HG03280 (cell line): ENCODE measurements around the gene UBE2E2.

Source experiments
- ATAC-seq: cut with Tn5 transposase; IDR thresholded peaks from one replicate; pipeline ENCODE4 v1.9.1; 2021; ENCODE audit warnings: mild to moderate bottlenecking, moderate library complexity; ENCODE audit not compliant: unreplicated experiment

UBE2E2 gene

DNA sequence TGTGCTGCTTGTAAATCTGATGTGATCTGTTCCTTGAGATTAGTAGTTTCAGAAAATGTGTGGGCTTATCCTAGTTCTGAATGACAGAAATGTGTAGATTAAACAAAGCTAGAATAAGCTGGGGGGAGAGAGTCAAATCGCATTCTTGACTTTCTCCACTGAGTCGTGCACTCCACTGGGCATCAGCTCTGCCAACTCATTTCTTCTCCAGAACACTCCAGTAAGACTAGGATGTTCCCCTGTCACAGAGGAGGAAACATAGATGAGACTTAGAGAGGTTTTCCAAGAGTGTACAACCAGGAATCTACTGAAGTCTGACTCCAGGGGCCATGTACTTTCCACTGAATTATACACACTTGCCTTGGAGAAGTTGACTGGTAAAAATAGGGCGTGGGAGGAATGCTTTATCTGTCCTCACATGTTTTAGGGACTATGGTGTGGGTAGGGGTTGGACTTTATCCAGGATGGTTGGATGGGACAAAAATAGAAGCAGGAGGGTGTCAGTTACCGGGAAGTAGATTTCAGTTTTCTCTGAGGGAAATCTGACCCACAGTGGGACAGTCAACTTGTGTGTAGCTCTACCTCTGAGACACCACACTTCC, 298.2 kb downstream of the UBE2E2 start:
- no peak for ATAC-seq

DNA sequence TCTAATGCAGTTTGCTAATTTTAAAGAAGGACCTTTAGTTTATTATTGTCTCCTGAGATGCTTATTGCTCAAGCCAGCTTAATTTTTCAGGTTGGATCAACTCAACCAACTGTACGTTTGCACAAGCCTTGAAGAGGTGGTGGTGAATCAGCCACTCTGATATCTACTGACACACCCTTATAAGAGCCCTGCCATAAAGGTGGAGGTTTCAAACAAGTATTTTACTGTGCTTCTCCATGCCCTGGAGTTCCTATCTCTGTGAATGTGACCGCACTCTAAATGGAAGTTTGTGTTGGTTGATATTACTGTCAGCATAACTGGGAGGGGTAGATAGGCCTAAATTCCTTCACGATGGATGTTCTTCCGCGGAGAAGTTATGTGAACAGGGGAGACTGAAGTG, 305.3 kb downstream of the UBE2E2 start:
- ATAC-seq = no peak

DNA sequence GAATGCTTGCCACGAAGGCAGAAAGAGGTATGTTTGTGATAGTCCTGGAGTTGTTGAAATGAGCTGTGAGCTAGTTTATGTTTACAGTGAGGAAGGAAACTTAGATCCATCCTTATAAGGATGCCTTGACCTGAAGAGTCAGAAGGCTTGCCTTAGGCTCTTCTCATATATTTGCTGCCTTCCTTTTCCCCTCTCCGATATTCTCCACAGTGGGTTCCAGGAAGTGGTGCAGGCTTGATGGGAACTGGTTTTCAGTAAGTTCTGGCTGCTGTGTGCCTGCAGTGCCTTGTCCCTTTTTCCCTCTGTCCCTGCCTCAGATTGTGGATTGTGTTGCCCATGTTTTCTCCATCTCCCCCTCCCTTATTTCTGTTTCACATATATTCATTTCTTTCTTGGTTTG, 315.3 kb downstream of the UBE2E2 start:
- no peak for ATAC-seq

DNA sequence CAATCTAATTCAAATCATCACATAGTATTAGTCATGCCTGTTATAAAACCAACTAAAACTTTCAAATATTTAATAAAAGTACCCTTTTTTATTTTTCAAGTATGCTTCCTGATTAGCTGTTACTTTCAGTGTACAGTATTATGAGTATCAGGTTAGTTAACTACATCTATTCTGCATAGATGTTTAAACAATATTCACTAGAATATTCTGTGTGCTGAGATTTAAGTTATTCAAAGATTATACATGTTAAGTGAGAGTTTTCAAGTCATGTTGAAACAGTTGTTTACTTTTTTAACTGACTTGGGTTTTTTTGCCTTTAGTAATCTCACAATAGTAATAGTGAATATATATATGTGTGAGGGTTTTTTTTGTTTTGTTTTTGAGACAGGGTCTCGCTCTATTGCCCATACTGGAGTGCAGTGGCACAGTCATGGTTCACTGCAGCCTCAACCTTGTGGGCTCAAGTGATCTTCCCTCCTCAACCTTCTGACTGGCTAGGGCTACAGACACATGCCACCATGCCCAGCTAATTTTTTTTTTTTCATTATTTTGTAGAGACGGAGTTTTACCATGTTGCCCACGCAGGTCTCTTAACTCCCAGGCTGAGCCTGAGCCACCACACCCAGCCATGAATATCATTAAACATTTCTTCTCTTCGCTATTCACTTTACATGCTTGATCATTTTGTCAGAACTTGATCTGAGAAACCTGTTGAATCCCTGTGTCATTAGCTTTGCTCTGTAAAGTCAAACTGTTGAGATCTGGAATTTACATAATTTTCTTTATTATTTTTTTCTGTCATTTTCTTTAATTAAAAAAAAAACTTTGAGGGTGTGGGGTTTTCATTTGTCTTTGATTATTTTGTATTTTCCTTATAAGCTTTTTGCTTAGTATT, 316.4 kb downstream of the UBE2E2 start:
- ATAC-seq = no peak

DNA sequence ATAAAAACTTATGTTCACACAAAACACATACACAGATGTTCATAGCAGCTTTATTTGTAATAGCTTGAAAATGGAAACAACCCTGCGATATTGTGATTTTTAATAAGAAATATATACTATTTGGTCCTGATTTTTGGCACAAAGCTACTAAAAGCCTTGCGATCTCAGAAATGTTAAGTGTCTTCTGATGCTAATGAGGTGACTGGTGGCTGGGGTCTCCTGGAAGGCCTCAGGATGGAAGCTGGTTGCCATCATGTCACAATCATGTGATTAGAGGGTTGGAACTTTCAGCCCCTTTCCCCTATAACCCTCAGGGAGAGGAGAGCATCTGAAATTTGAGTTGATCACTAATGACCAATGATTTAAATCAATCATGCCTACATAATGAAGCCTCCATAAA, 324.2 kb downstream of the UBE2E2 start:
- no peak for ATAC-seq

DNA sequence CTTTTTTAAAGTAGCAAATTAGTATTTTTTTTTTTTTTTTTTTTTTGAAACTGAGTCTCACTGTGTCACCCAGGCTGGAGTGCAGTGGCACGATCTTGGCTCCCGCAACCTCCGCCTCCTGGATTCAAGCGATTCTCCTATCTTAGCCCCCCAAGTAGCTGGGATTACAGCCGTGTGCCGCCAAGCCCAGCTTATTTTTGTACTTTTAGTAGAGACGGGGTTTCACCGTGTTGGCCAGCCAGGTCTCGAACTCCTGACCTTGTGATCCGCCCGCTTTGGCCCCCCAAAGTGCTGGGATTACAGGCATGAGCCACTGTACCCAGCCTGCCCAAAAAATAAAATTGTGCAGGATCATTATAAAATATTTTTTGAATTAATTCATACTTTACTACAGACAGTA, 330.5 kb downstream of the UBE2E2 start:
- no peak for ATAC-seq

DNA sequence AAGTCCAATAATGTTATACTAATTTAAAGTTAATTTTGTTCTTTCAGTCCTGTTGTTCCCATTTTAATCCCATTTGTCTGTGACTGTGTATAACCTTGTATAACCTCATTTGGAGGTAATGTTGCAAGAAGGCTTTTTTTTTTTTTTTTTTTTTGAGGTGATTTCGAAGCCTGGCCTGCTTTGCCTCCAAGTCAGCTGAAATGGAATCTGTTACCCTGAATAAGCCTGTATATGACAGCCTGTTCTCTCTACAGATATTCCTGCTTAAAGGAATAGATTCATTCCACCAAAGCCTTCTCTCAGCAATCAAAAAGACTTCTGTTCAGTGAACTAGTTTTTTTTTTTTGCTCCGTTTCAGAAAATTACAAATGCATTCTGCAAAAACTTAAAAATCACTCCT, 330.9 kb downstream of the UBE2E2 start:
- ATAC-seq = no peak

DNA sequence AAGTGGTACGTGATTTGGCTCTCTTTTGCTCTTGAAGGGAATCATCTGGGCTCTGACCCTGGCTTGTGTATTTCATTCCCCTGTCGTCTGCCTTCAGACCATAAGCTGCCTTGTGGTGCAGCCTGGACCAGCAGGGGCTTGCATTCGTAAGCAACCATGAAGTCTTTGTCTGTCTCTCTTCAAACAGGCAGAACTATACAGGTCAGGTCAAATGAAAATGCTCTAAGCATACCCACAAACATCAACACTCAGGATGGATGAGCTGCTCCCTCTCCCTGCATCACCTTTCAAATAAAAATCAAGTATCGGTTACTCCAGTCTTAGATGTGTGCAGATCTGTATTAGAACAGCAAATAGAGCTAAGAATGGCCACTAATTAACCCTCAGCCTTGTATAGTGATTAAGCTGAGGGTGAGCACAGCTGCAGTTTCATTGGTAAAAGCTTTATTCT, 334.0 kb downstream of the UBE2E2 start:
- ATAC-seq = no peak

DNA sequence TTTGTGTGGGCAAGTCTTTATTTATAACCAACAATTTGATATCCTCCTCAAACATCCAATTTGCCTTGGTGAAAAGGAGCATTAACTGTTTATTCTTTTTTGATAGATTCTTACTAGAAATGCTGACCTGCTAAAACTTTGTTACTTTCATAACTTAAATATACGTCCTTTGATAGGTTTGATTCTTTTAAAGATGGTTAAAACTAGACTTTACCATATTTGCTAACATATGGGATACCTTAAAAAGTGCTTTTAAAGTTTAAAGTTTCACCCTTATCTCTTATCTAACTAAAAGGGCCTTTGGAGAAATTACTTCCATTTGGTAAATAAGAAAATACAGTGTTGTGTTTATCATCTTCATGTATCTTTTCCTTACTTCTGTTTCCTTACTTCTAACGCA, 336.1 kb downstream of the UBE2E2 start:
- no peak for ATAC-seq

DNA sequence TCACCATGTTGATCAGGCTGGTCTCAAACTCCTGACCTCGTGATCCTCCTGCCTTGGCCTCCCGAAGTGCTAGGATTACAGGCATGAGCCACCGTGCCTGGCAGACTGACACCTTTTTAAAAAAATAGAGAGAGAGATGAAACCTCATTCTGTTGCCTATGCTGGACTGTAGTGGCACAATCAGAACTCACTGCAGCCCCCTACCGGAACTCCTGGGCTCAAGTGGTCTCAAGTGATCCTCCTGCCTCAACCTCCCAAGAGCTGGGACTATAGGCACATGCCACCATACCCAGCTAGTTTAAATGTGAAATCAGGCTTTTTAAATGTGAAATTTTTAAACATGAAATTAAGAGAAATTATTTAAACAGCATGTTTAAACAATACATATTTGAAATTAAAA, 337.5 kb downstream of the UBE2E2 start:
- ATAC-seq = no peak

DNA sequence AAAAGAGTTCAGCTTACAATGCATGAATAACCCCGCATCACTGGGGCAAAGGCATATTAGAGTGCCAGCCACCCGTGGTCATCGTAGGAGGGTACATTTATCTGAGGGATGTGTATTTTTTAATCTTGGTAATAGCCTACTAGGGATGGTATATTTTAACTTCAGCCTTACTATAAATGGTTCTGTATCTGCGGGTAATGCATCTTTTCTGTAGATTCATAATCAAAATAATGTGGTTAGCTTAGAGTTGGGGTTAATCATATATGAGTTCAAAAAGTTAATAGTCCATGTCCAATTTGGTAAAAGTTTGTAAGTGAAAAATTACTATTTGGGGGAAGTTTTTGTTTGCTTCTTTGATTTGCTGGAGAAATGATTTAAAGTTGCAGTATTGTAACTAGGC, 339.0 kb downstream of the UBE2E2 start:
- ATAC-seq = no peak

DNA sequence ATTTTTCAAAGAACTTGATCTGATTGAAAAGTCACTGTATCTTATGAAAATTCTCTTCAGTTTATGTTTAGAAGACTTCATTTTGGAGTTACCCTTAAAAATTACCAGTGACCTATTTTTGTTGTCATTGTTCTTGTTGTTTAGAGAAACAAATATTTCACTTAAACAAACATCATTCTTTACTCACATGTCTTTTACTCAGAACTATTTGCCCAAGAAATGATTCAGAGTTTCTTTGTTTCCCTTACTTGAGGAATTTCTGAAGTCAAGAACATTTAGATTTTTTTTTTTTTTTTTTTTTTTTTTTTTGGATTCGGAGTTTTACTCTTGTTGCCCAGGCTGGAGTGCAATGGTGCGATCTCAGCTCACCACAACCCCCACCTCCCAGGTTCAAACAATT, 343.1 kb downstream of the UBE2E2 start:
- no peak for ATAC-seq

DNA sequence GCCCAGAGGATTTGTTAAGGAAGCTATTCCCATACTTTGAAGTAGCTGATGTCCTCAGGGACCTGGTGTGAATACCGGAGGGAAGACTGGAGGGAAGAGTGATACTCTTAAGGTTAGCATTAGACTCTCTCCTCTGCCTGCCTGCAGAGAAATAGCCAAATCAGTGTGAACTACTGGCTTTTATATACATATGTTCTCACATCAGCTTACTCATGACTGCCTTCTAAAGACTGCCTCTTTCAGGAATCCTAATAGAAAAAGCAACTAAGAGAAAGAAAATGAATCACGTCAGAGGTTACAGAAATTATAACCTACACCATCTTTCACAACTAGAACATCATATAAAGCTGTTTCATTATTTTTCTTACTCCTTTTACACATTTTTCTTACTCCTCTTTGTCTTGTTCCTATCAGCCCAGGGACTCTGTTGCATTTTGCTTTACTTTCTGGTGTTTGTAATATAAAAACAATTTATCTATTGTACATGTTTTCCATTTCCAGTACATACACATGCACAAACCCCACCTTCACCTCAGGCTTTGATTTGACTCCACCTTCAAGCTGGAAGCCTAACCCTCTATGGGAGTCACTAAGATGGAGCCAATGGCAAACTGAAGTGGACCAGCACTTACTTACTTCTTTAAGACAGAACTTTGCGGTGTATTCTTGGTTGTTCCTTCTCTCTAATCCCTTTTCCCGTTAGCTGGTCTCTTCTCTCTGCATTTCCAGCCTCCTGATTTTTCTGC, 345.0 kb downstream of the UBE2E2 start:
- ATAC-seq = no peak

DNA sequence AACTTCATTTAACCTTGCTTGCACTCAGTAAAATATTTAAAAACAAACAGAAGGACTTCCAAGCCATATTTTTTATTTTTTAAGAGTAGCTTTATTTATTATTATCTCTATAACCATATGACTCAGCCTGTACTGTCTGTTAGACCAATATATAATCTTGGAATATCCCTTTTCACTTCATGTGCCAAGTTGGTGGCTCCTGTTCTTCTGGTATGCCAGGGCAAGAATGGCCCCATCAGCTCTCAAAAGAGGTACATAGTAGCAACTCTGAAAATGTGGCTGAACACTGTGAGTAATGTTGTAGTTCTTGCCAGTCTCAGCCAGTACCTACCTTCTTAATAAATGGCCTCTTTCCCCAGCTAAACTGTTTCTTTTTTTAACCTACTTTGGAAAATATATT, 345.6 kb downstream of the UBE2E2 start:
- ATAC-seq = no peak

DNA sequence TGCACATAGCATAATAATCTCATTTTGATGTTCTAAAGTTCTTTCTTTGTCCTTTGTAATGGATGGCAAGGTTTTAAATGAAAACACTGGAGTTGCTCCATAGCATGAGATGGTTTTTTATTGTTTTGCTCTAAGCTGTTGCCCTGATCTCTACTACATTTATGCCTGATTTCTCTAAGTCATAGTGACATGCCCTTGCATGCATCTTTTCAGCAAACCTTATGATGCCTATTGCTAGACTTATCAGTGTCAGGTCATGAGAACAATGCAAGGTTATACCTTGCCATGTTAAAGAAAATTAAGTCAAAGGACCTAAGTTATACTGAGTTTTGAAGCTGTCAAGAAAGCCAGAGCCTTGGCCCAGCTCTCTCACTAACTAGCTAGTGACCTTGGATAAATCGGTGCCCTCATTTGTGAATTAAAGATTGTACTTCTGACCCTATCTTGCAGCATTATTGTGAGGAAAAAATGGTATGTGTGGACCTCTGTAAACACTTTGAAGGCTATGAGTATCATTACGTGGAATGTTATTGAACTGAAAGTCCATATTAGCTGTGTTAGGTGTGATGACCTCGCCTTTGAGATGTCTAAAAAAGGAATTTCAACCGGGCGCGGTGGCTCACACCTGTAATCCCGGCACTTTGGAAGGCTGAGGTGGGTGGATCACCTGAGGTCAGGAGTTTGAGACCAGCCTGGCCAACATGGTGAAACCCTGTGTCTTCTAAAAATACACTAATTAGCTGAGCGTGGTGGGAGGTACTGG, 346.2 kb downstream of the UBE2E2 start:
- no peak for ATAC-seq

DNA sequence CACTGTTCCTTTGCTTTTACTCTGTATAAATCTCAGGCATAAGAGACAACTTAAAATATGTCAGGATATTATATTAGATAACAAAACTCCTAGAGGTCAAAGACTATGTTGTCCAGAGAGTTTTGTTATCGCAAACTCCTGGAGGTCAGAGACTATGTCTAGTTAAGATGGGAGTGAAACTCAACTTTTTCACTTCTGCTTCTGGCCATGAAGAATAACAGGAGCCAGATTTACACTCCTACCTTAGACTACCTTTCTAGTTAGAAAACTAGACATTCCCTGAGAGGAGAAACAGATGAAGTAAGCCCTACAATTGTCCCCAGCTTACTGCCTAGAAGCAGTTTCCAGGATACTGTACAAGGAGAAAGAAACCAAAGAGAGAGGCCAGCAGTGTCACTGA, 347.3 kb downstream of the UBE2E2 start:
- peak; percentile 80 for ATAC-seq

DNA sequence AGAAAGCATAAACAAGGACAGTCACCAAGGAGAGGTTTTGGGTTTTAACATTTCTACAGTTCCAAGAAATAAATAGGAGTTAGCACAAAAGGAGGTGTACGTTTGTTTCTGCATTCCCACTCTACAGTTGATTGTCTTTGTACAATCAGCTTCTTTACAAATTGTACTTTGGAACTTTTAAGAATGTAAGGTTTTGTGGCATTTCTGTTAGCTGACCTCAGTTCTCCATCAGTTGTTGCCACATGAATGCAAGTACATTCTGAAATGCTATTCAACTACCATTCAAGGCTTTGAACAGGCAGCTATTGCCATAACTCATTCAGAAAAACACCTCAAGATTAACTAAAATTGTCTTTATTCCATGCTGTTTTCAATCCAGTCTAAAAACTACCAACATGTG, 349.4 kb downstream of the UBE2E2 start:
- no peak for ATAC-seq

DNA sequence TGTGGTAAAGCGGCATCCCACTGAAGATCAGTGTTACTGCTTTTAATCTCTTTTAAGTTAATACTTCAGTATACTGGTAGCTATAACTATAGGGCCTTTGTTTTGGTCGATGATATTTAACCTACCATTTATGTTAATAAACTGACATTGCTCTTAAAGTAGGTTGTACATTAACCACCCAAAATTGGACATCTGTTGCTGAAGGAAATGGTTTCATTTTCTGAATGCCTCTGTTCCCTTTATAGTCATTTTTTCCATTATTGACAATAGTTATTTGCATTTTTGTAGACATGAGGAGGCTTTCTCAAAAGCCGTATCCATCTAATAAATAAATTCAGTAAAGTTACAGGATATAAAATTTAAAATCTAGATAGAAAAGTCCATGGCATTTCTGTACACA, 350.2 kb downstream of the UBE2E2 start:
- no peak for ATAC-seq

DNA sequence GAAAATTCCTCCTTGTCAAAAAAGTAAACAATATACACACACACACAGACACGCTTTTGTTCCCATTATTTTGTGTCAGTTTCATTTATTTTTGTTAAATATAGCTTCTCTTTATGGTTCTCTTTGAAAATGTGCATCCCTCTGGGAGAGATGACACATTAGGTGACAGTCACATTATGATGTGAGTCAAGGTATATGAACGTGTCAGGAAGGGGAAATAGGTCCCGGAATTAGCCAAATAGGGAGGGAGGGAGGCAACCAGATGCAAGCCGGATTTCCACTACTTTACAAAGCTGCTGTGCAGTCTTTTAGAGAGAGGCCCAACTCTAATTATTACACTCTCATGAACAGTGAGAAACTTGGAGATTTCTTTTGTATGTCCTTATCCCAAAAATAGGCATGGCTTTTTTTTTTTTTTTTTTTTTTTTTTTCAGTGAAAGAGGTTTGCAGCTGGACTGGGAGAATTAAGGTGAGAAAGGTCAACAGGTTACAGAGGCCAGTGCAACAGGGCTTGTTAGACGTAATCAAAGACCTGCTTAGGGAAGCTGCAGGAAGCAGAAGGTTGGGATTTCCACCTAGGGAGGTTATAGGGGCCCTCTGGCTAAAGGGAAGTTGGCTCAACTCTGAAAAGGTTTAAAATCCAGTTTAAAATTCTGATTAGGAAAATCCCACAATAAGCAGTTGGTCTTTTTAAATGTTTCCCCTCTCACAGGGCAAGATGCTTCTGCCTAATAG, 362.1 kb downstream of the UBE2E2 start:
- no peak for ATAC-seq

DNA sequence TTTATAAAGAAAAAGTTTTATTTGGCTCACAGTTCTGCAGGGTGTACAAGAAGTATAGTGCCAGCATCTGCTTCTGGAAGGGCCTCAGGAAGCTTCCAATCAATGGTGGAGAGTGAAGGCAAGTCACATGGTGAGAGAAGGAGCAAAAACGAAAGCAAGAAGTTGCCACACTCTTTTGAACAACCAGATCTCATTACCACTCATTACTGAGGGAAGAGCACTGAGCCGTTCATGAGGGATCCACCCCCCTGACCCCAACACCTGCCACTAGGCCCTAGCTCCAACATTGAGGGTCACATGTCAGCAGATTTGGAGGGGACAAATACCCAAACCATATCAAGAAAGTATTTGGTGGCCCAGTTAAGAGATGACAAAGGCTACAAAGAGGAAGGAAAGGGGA, 363.4 kb downstream of the UBE2E2 start:
- ATAC-seq = no peak
